ENCODE results near the gene PAX5.

PAX5 gene

DNA sequence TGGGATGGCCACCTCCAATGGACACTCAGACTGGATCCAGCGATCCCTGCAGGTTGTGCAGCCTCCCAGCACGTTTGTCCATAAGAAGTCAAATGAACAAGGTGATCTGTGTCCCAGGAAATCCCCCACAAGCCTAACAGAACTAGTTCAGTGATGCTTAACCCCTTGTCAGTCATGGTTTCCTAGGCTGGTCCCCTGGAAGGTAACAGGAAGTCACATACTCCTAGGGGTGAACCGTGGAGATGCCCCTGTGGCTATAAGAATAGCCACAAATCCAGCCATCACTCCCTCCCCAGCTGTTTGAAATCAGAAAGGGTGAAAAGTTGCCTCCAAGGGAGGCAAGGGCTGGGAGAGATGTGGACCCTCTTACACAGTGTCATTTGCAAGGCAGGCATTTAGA, 22.5 kb downstream of the PAX5 start:
- no peak for DNase-seq

DNA sequence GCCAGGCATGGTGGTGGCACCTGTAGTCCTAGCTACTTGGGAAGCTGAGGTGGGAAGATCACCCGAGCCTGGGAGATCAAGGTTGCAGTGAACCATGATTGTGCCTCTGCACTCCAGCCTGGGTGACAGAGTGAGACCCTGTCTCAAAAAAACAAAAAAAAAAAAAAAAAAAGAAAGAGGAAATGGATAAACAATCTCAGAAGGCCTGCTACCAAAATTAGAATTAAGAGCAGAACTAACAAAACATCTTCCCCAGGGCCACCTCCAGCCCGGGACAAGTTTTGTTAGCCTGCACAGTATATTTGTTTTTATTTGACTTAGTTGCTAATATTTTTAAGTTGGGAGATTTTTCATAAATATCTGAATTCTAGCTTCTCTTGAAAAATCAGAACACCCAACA, 23.1 kb downstream of the PAX5 start:
- no peak for DNase-seq

DNA sequence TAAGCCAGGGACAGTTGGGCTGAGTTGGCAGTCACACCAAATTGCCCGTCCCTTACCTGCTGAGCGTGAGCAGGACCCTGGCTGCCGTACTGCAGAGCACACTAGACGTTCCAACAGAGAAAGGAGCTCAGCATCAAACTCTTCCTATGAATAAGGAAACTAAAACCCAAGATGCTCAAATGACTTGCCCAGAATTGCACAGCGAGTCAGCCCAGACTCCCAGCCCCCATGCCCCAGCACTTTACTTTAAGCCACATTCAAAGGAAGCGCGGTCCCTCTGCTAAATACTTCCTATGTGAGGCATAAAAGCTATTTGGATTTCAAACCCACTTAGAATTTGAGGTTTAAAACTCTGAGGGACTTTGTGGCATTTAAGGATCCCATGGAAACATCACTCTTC, 23.9 kb downstream of the PAX5 start:
- no peak for DNase-seq

DNA sequence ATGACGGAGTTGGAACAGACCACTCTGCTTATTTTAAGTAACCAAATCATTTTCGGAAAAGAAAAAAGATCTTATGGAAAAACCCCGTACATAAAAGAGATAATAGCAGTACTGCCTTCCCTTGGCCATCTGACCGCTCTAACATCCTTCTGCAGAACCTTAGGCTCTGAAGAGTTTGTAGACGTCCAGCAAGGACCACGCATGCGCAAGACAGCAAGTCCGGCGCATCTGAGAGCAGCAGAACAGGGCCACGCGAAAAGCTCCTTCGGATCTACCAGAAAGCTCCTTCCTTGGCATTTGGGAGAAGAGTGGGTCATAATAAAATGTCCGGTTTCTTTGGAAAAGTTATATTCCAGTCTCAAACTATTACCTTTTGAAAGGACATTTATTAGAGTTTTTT, 26.8 kb downstream of the PAX5 start:
- no peak for DNase-seq

DNA sequence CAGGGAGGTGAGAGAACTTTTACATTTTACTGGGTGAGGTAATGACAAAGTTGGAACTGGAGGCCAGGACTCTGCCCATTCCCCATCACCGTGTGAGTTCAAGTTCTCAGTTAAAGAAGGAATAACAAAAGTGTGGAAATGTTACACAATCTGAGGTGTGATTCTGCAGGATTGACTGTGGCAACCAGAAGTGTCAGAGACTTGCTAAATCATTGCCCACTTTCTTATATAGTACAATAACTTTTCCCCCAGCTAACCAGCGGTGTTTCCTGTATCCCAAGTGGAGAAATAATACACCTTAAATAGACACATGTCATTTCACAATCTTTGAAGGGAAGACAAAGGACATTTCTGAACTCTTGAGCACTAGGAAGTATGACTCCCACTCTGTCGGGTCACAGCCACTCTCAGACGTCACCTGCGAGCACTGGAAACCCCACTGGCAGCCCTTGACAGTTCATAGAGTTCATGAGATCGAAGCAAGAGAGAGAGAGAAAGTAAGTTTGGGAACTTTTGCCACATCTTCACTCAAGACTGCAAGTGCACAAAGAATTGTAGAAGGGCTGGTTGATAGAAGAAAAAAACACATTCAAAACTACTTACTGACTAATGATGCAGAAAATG, 28.4 kb downstream of the PAX5 start:
- no peak for DNase-seq

DNA sequence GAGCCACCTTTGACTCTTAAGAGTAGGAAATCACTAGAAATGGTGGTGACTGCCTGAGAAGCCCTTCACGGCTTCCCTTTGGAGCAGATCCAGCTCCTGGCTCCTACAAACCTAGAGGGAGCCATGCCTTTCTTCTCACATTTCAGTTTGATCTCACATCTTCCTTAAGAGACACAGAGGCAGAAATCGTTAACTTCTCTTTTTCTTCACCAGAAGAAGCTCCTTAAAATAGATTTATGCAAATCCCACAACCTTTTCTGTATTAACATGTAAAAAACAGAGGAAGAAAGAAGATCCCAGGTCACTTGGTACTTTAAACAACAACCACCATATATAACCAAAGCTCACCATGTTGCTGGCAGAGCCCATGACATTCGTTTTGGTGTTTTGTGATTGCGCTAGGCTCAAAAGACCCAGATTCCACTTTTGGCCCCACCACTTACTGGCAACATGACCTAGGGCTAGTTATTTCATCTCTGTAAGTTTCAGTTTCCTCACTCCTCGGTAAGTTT, 29.6 kb downstream of the PAX5 start:
- no peak for DNase-seq

DNA sequence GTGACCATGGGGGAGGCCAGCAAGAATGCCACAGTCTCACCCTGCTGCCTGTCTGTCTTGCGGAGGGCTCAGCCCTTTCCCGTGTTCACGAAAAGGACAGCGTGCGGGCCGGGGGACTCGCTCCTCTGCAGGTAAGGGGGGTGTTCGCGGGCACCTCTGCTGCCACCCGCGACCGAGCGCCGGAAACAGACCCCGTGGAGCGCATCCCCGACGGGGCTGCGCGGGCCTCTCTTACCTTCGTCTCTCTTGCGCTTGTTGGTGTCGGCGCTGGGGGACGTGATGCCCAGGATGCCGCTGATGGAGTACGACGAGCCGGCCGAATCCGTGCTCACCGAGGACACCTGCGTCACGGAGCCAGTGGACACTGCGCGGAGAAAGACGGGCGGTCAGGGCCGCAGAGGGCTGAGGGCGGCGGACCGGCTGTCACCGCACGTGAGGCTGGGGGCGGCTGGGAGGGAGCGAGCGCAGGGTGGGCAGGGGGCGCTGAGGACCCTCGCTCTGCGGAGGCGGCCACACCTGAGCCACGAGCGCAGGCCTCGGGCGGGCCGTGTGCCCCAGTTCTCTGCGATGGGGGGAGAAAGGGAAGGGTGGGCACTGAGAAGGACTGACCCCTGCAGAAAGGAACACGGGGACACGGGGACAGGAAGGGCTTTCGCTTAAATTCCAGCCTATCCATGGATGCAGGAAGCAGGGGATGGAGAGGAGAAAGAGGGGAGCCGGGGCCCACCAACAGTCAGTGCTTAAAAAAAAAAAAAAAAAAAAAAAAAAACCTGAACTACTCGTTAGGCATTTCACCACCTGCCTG, 31.5 kb downstream of the PAX5 start:
- no peak for DNase-seq

DNA sequence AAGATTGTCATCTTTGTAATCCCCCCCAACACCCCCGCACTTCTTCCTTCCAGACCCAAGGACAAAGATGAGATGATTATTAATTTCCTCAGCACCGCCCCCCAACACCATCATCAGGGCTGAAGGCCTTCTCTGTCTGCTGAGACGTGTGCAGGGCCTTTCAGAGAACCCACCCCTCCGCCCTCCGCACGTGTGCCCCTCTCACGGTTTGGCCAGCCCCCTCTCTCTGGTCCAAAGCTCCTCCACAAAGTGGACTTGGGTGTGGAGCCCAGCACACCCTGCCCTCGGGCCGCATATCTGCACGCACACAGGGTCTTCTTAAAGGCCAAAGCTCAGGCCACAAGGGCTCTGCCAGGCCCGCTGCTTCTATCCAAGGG, 32.0 kb downstream of the PAX5 start:
- DNase-seq, result no peak

DNA sequence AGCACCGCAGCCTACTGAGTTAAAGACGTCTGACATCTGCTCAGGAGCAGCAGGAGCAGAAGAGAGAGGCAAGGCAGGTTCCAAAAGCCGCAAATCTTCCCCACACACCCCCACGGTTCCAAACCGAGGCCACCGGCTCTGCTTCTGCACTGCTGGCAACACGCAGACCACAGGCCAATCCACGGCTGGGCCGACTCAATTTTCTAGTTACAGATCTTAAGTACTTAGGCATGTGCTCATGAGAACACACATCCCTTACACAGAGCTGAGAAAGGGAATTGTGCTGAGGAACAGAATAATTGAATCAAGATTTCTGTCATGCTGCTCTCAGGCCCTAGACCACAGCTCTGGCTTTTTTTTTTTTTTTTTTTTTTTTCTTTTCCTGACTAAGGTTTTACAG, 32.6 kb downstream of the PAX5 start:
- DNase-seq, result no peak

DNA sequence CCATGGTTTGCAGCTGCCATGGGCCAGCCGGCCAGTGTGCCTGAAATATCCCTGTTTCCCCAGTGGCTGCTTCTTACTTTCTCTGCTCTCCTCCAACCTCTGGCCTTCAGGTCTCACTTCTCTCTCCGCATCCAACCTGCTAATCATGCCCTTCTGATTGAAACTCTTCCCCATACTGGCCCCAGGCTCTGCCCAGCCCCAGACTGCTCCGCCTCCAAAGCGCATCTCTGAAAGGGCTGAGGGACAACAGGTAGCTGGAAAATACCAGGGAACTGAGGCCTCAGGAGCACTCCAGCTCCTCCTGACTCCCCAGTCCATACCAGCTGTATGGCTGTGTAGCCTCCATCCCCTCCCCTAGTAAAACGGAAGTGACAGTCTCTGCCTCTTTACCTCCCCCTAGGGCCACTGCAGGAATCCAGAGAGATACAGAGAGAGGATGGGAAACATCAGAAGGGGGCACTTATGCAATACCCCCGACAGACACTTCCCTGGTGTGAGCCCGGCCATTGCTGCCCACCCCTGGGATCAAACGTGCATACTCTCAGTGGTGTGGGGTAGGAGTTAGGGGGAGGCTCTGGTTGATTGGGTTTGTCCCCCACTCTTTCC, 34.2 kb downstream of the PAX5 start:
- no peak for DNase-seq

DNA sequence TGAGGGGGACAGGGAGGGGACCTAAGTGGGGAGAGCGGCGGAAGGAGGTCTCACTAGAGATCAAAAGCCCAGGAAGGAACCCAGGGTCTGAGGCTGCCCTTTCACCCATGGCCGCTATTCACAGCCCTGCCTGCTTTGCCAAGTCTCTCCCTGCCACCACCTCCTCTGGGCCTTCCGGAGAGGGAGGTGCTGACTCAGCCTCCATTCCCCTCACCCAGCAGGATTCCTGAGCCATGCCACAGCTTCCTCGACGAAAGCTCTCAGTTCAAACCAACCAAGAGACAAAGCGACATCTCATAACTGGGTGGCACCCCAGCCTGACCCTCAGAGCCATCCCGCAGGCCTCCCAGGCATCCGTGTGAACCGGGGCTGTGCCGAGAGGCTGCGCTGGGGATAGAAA, 36.7 kb downstream of the PAX5 start:
- no peak for DNase-seq

DNA sequence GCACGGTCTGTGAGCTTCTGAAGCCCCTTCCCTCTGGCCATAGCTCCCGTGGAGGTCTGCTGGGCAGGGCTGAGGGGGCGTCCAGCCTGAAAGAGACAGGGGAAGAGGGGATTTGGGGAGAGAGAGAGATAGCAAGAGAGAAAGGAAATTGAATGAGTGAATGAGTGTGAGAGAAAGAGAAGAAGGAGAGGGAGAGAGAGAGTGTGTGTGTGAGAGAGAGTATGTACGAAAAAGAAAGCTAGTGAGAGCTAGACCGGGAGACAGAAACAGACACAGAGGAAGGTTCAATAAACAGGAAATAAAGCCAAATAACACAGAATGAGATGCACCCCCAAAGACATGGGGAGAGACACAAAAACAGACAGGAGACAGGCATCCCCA, 37.4 kb downstream of the PAX5 start:
- DNase-seq, result no peak

DNA sequence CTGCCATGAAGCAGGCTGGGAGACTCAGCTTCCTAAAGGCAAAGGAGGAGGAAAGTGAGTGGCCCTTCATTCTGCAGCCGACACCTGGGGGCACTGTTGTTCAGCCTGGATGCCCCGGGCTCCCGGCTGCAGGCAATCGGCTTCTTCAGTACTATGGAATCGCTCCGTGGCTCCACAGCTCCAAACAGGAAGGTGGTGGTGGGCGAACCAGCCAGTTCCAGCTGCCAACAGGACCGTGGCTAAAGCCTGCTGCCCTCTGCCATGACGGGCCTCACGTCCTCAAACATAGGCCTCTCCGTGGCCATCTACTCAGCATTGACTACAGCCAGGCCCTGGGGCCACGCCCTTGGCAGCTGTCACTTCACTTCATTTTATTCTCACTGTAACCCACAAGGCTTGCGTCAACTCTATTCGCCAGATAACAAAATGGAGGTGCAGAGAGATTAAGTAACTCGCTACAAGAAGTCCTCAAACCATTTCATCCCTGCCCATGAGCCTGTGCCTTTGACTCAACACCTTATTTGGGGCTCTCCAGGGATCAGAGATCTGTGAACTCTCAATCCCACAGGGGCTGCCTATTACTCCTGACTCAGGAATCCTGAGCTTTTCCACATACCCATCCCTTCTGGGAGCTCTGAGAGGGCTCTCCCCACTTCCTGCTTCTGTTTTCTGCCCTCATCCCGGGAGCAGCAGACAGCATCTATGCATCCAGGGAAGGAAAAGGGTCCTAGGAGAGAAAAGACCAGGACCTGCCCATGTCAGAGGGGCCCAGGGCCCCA, 38.0 kb downstream of the PAX5 start:
- DNase-seq, result peak; percentile 39

DNA sequence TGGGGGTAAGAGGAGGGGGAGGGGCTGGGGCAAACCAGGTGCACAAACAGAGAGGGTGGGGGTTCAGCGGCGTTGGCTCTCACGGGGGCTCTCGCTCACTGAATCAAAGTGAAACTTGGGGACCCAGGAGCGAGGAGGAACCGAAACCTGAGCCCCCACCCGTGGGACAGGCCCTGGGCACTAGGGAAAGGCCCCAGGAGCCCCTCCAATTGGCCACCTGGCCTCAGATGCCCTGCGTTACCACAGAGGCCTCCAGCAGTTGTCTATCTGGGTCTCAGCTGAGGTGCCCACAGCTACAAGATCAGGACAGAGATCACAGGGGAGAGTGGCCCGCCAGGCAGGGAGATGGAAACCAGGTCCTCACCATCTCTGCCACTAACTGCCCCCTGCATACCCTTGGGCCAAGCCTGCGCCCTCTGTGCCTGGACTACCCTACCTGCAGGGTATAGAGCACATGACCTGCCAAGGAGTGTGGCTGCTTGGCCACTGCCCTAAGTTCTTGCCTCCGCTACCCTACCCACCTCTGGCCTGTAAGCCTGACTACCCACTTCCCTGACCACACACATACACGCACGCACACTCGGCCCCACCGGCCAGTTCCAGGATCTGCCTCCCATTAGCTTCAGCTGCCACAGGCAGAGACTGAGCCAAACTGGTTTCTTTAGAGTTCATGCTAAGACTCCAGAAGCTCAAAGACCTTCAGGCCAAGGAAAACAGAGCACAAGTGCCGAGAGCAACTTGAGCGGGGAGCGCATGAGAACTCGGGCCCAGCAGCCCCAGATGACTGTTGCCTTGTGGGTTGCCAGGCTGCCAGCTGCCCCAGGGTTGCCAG, 39.9 kb downstream of the PAX5 start:
- no peak for DNase-seq

DNA sequence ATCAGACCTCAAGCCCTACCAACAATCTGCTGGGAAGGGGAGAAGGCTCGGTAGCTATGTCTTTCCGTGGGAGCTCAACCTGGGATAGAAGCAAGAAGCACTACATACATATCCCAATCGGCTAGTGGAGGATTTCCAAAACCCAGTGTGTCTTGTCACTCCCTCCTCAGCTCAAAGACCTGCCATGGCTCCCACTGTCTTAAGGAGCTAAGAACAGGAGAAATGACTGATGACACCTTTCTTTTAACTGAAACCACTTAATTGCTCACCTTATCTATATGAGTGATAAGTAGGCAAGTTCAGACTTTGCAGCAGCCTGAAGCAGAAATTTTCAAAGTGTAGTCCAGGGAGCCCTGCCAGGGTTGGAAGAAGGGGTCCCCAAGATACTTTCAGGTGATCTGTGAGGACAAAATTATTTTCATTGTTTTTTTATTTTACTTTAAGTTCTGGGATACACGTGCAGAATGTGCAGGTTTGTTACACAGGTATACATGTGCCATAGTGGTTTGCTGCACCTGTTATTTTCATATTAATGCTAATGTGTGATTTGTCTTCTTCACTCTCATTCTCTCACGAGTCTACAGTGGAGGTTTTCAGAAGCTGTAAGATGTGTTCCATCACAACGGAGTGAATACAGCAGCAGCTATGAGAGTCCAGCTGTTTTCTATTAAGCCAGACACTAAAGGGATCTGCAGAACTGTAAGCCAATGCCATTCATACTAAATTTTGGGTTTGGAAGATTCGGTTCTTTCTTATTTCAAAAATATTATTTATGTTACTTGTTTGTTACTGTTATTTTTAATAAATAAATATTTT, 41.4 kb downstream of the PAX5 start:
- DNase-seq, result no peak

DNA sequence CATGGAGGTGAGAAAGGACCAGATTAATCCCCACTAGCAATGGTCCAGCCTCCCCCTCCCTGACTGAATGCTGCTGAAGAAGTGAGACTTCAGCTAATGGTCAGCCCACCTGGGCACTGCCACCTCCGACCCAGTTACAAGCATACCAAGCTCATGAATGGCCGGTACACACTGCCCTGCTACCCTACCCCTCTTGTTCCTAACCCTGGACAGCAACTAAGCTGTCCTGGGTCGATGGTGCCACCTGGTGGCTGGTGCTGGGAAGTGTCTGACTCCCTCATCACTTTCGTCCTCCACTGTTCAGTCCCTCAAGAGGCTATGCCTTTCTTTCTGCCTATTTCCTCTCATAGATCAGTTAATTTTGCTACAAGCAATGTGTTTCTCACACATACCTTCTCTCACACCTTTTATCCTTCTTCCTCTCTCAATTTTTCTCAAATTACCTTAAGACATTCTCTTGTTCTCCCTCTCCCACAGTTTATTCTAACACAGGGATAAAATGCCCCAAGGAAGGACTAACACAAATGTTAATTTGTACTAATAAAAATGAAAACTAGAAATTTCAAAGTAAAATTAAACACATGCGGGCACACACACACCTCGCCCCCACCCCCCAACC, 42.4 kb downstream of the PAX5 start:
- DNase-seq, result peak; percentile 28

DNA sequence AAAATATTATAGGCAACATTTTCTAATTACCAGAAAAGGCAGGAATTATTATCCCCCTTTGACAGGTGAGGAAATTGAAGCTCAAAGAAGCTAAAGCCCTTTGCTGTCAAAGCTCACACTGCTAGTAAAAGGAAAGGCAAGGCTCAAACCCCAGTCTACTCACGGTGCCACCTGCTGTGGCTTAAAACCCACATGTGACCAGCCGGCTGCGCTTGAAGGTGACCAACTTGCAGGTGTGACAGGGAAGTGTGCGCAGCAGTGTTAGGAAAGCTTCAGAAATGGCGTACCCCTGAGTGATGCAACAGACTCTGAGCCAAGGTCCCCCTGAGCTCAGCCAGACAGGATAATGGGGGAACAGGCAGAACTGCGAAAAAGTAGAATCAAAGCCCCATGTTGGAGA, 45.2 kb downstream of the PAX5 start:
- DNase-seq, result no peak

DNA sequence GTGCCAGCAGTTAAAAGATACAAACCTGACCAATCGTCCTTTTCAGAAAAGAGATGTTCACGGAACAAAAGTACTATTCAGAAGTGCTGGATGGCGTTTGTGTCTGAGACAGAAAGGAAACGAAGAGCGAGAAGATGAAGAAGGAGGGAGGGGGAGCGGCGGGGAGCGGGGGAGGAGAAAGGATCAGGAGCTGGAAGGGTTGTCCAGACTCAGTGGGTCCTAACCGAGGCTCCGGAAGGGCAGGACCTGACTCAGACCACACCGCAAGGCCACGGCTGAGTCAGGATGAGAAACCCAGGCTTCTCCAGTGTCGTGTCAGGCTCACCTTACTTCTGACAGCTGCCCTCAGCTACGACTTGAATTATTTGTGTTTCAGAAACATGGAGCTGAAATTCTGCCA, 46.2 kb downstream of the PAX5 start:
- no peak for DNase-seq

DNA sequence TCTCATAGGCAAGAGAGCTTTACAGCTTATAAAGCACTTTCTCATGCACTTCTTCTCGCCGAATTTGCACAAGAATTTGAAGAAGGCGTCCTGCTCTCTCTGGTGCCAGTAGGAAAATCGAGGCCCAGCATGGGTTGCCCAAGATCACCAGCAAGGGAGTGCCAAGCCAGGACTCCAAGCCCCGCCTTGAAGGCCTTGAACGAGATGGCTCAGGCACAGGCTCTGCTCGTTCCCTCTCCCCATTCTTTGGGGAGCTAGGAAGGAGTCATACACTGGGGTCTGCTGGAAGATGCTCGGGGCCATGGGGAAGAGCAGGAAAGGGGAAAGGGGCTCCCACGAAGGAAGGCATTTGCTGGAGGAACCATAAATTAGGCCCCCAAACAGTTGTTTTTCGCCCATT, 46.7 kb downstream of the PAX5 start:
- DNase-seq, result no peak

DNA sequence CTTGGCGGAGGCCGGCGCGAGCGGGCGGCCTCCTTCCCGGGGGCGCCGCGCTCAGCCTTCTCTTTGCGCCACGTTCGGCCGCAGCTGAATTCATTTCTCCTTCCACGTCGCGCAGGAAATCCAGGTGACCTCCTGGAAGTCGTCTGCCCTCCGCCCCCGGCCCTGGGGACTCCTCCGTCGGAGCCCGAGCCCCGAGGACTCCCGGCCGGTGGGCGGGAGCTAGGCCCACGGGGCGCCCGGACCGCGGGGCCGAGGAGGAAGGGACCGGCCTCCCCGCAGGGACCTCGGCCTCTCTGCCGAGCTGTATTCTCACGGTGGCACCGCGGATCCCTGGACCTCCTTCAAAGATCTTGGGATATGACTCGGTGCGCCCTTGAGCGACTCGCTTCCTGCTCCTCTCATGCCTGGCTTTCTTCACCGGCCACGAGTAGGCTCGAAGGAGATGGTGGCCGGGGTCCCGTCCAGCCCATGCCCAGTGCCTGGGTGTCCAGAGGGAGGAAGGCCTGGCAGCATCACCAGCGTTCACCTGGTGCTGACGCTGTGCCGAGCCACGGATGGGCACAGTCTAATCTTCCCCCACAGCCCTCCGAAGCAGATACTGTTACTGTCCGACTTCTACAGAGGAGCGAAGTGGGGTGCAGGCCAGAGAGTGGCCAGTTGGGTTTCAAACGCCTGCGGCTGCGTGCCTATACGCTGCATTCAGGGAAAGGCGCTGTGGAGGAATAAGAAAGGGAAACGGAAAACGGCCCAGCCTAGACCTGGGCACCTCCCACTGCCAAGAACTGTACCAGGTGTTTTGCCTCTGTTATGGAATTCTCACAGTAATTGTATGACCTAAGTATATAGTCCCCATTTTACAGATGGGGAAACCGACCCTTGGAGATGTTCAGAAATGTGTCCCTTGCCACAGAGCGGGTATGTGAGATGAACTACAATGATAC, 47.3 kb downstream of the PAX5 start:
- DNase-seq, result no peak

Measured in NCI-H1092 (cell line).